Measurements from ENCODE around the gene UBE2D2. TPM values are rescaled to one million over a fixed set of nuclear protein-coding genes. Genes with fewer than 3 reads are reported as not detected.

UBE2D2 gene
- polyA plus RNA-seq, 2 of the 4 experiments (the other 2 are of a cell fraction): 74.8 to 115 TPM

GRCh38 chr5:139557811-139558210, 3.3 kb upstream of the UBE2D2 start:
- no peaks in the 10 kb centered on the region for H3K9me3 ChIP-seq
- ChIA-PET CTCF (interaction anchor here (1.2 kb wide), 1 partner anchor 135 kb away, joined by 4 read pairs; no protein-coding TSS in a partner anchor), POLR2A (no interaction called here)
- no peak overlapping the region for H3K27ac ChIP-seq
- ATAC-seq (no peak), FAIRE-seq (no peak), DNase-seq (ENCODE audit: low read depth in 1 of 2, low spot score in 1 of 2) (no peak)
- H3K4me3 ChIP-seq: no peak overlapping the region
- TF ChIP-seq HDAC2 (IDR thresholded peaks at IDR 0.05) (no peak), JUN (IDR thresholded peaks at IDR 0.05) (no peak), CBX8 (IDR thresholded peaks at IDR 0.05) (no peak), FOSL2 (IDR thresholded peaks at IDR 0.05) (no peak), FOSL2 (CRISPR knock-in tag; IDR thresholded peaks at IDR 0.05) (no peak), ESRRA (IDR thresholded peaks at IDR 0.05; ENCODE audit: borderline replicate concordance, low read length) (no peak), TP53 (CRISPR knock-in tag; IDR thresholded peaks at IDR 0.05) (no peak), HOXB13 (CRISPR knock-in tag; IDR thresholded peaks at IDR 0.05; ENCODE audit: low read depth) (no peak), RNF2 (IDR thresholded peaks at IDR 0.05; ENCODE audit: borderline replicate concordance, low read depth) (no peak), PHF8 (IDR thresholded peaks at IDR 0.05; ENCODE audit: borderline replicate concordance, low read depth) (no peak), FOXS1 (CRISPR knock-in tag; IDR thresholded peaks at IDR 0.05) (no peak), ZFP36 (IDR thresholded peaks at IDR 0.05; ENCODE audit: borderline replicate concordance, partially characterized antibody) (no peak), HMGXB4 (CRISPR knock-in tag; IDR thresholded peaks at IDR 0.05; ENCODE audit: borderline replicate concordance) (no peak), MAFK (IDR thresholded peaks at IDR 0.05; ENCODE audit: partially characterized antibody) (no peak), NFE2L2 (conservative IDR thresholded peaks at IDR 0.05; ENCODE audit: low read length) (no peak), ZNF302 (CRISPR knock-in tag; IDR thresholded peaks at IDR 0.05) (no peak), KDM1A (IDR thresholded peaks at IDR 0.05; ENCODE audit: low read depth) (no peak)
- TF ChIP-seq, protein P1, sequence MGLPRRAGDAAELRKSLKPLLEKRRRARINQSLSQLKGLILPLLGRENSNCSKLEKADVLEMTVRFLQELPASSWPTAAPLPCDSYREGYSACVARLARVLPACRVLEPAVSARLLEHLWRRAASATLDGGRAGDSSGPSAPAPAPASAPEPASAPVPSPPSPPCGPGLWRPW (IDR thresholded peaks at IDR 0.05): no peak
- TF ChIP-seq, protein P2, sequence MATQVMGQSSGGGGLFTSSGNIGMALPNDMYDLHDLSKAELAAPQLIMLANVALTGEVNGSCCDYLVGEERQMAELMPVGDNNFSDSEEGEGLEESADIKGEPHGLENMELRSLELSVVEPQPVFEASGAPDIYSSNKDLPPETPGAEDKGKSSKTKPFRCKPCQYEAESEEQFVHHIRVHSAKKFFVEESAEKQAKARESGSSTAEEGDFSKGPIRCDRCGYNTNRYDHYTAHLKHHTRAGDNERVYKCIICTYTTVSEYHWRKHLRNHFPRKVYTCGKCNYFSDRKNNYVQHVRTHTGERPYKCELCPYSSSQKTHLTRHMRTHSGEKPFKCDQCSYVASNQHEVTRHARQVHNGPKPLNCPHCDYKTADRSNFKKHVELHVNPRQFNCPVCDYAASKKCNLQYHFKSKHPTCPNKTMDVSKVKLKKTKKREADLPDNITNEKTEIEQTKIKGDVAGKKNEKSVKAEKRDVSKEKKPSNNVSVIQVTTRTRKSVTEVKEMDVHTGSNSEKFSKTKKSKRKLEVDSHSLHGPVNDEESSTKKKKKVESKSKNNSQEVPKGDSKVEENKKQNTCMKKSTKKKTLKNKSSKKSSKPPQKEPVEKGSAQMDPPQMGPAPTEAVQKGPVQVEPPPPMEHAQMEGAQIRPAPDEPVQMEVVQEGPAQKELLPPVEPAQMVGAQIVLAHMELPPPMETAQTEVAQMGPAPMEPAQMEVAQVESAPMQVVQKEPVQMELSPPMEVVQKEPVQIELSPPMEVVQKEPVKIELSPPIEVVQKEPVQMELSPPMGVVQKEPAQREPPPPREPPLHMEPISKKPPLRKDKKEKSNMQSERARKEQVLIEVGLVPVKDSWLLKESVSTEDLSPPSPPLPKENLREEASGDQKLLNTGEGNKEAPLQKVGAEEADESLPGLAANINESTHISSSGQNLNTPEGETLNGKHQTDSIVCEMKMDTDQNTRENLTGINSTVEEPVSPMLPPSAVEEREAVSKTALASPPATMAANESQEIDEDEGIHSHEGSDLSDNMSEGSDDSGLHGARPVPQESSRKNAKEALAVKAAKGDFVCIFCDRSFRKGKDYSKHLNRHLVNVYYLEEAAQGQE (IDR thresholded peaks at IDR 0.05): no peak
- TF ChIP-seq, protein P3, sequence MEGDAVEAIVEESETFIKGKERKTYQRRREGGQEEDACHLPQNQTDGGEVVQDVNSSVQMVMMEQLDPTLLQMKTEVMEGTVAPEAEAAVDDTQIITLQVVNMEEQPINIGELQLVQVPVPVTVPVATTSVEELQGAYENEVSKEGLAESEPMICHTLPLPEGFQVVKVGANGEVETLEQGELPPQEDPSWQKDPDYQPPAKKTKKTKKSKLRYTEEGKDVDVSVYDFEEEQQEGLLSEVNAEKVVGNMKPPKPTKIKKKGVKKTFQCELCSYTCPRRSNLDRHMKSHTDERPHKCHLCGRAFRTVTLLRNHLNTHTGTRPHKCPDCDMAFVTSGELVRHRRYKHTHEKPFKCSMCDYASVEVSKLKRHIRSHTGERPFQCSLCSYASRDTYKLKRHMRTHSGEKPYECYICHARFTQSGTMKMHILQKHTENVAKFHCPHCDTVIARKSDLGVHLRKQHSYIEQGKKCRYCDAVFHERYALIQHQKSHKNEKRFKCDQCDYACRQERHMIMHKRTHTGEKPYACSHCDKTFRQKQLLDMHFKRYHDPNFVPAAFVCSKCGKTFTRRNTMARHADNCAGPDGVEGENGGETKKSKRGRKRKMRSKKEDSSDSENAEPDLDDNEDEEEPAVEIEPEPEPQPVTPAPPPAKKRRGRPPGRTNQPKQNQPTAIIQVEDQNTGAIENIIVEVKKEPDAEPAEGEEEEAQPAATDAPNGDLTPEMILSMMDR (IDR thresholded peaks at IDR 0.05): no peak
- TF ChIP-seq, protein P4, sequence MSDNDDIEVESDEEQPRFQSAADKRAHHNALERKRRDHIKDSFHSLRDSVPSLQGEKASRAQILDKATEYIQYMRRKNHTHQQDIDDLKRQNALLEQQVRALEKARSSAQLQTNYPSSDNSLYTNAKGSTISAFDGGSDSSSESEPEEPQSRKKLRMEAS (IDR thresholded peaks at IDR 0.05): no peak
- WGBS (ENCODE audit: missing lambda C conversion rate): 76% methylated on average over 2 of the region's 2 CpGs
- H3K4me2 ChIP-seq: no peak overlapping the region
- H3K4me1 ChIP-seq: peaks cover 5% of the 10 kb centered on the region; the same call in 2 of the 3 replicates
